H1 (cell line): ENCODE data around the gene NOP16. TPM values are rescaled to one million over a fixed set of nuclear protein-coding genes. Genes with fewer than 3 reads are reported as not detected.

Experiments
- CTCF ChIA-PET: fragments of 300-600 bp; sonication (Branson Sonifier 250); formaldehyde crosslinking; loops from one replicate; lab custom pipeline; 2021; ENCODE audit not compliant: partially characterized antibody; lab: Charles Lee
- POLR2A ChIA-PET: fragments of 300-600 bp; sonication (Branson Sonifier 250); formaldehyde crosslinking; loops from one replicate; lab custom pipeline; 2021; ENCODE audit warnings: inconsistent platforms; ENCODE audit not compliant: partially characterized antibody; lab: Charles Lee
- DNase-seq, 2 experiments: peaks; one replicate each; pipeline versions ENCODE4 v3.0.0 to v3.0.0-alpha.2; 2010 to 2022; ENCODE audit warnings: low spot score in 2 of 2, low read depth in 1 of 2, mixed read lengths in 1 of 2
- FAIRE-seq: peaks from 2 replicates; lab custom pipeline; 2011; peaks lifted over from hg19 to GRCh38; lab: Jason Lieb, UNC
- H2AFZ ChIP-seq: 2 replicates; pipeline ENCODE4 v1.8.1; 2012; ENCODE audit warnings: low read length, inconsistent platforms
- H2AK5ac ChIP-seq: 2 replicates; pipeline ENCODE4 v1.6.1; 2013; ENCODE audit warnings: low read depth, low read length
- H2BK120ac ChIP-seq: replicated peaks from 2 replicates; pipeline ENCODE3; 2013; ENCODE audit warnings: low read depth, low read length, inconsistent platforms
- H2BK12ac ChIP-seq: 2 replicates; pipeline ENCODE4 v1.6.1; 2013; ENCODE audit warnings: low read depth, low read length
- H2BK15ac ChIP-seq: 2 replicates; pipeline ENCODE4 v1.6.1; 2013; ENCODE audit warnings: low read length
- H2BK20ac ChIP-seq: 2 replicates; pipeline ENCODE4 v1.6.1; 2013; ENCODE audit warnings: low read length
- H2BK5ac ChIP-seq: 2 replicates; pipeline ENCODE4 v1.6.1; 2013; ENCODE audit warnings: low read depth, low read length
- H3K14ac ChIP-seq: 2 replicates; pipeline ENCODE4 v1.6.1; 2013; ENCODE audit warnings: inconsistent platforms; ENCODE audit not compliant: insufficient read length
- H3K18ac ChIP-seq: 2 replicates; pipeline ENCODE4 v1.6.1; 2013; ENCODE audit warnings: low read length; ENCODE audit errors: extremely low read depth
- H3K23ac ChIP-seq: 2 replicates; pipeline ENCODE4 v1.6.1; 2013; ENCODE audit warnings: inconsistent platforms; ENCODE audit not compliant: insufficient read length
- H3K23me2 ChIP-seq: 2 replicates; pipeline ENCODE4 v1.6.1; 2013; ENCODE audit warnings: low read depth, low read length
- H3K27ac ChIP-seq: 2 replicates; pipeline ENCODE4 v1.6.1; 2011; ENCODE audit warnings: low read depth, low read length, inconsistent platforms
- H3K27me3 ChIP-seq, 4 experiments: replicated peaks in 1 of 4; 1 replicate in 1 of 4; 2 replicates in 3 of 4; pipeline versions ENCODE4 v1.6.1 to v1.8.1; 2011 to 2013; ENCODE audit warnings: low read length in 3 of 4, mild to moderate bottlenecking in 3 of 4, inconsistent platforms in 2 of 4, mixed read lengths in 2 of 4, moderate library complexity in 1 of 4; ENCODE audit not compliant: control insufficient read depth in 3 of 4, insufficient read depth in 3 of 4; ENCODE audit errors: extremely low read depth in 1 of 4
- H3K36me3 ChIP-seq, 4 experiments: 2 replicates each; pipeline versions ENCODE4 v1.6.1 to v1.8.1; 2011 to 2013; ENCODE audit warnings: mild to moderate bottlenecking in 4 of 4, low read length in 3 of 4, moderate library complexity in 2 of 4, control low read depth in 1 of 4, inconsistent platforms in 1 of 4; ENCODE audit not compliant: insufficient read depth in 4 of 4, control insufficient read depth in 2 of 4
- H3K4ac ChIP-seq: replicated peaks from 2 replicates; pipeline ENCODE3; 2013; ENCODE audit warnings: low read length, low read depth, mixed read lengths, inconsistent platforms; ENCODE audit not compliant: insufficient read length
- H3K4me1 ChIP-seq, 4 experiments: replicated peaks in 1 of 4; 1 replicate in 1 of 4; 2 replicates in 3 of 4; pipeline versions ENCODE4 v1.6.1 to v1.8.1; 2011 to 2013; ENCODE audit warnings: low read length in 3 of 4, inconsistent platforms in 2 of 4, mixed read lengths in 1 of 4; ENCODE audit not compliant: insufficient read depth in 4 of 4, control insufficient read depth in 3 of 4
- H3K4me2 ChIP-seq, 2 experiments: 2 replicates each; pipeline versions ENCODE4 v1.6.1 to v1.8.1; 2011 to 2013; ENCODE audit warnings: low read depth in 2 of 2, low read length in 2 of 2, control low read depth in 1 of 2, inconsistent platforms in 1 of 2, mild to moderate bottlenecking in 1 of 2; ENCODE audit not compliant: insufficient read depth in 1 of 2
- H3K4me3 ChIP-seq, 4 experiments: fragments of 200-600, 300-600 bp in 1 of 4; sonication (generic), shearing (Covaris generic), sonication (Bioruptor Twin) in 1 of 4; 2 replicates each; pipeline versions ENCODE4 v1.5.1 to v1.8.1; 2011 to 2016; ENCODE audit warnings: low read length in 4 of 4, low read depth in 3 of 4, control low read depth in 2 of 4, inconsistent platforms in 2 of 4, mild to moderate bottlenecking in 2 of 4, mixed read lengths in 1 of 4, moderate library complexity in 1 of 4; ENCODE audit not compliant: insufficient read depth in 2 of 4; ENCODE audit errors: extremely low read depth in 1 of 4
- H3K56ac ChIP-seq: replicated peaks from 2 replicates; pipeline ENCODE3; 2013; ENCODE audit warnings: low read depth, mild to moderate bottlenecking, mixed read lengths, low read length, inconsistent platforms; ENCODE audit not compliant: insufficient read length
- H3K79me1 ChIP-seq: 2 replicates; pipeline ENCODE4 v1.6.1; 2013; ENCODE audit warnings: low read depth, low read length, control low read depth
- H3K79me2 ChIP-seq, 2 experiments: 2 replicates each; pipeline versions ENCODE4 v1.6.1 to v1.8.1; 2012 to 2013; ENCODE audit warnings: low read length in 2 of 2, mild to moderate bottlenecking in 2 of 2, inconsistent platforms in 1 of 2; ENCODE audit not compliant: insufficient read depth in 2 of 2, control insufficient read depth in 1 of 2
- H3K9ac ChIP-seq, 4 experiments: replicated peaks in 1 of 4; 1 replicate in 1 of 4; 2 replicates in 3 of 4; pipeline versions ENCODE4 v1.6.1 to v1.8.1; 2011 to 2013; ENCODE audit warnings: low read depth in 3 of 4, low read length in 3 of 4, control low read depth in 2 of 4, mild to moderate bottlenecking in 2 of 4, moderate library complexity in 2 of 4, inconsistent platforms in 1 of 4; ENCODE audit errors: extremely low read depth in 1 of 4
- H3K9me3 ChIP-seq, 2 experiments: 2 replicates each; pipeline versions ENCODE4 v1.6.1 to v1.8.1; 2012 to 2013; ENCODE audit warnings: mild to moderate bottlenecking in 2 of 2, moderate library complexity in 2 of 2, control low read depth in 1 of 2, inconsistent platforms in 1 of 2, low read depth in 1 of 2, low read length in 1 of 2, mixed read lengths in 1 of 2; ENCODE audit not compliant: insufficient read depth in 2 of 2
- H4K20me1 ChIP-seq, 2 experiments: replicated peaks in 1 of 2; 2 replicates each; pipeline versions ENCODE3 to v1.8.1; 2011 to 2013; ENCODE audit warnings: inconsistent platforms in 2 of 2, low read length in 2 of 2, mild to moderate bottlenecking in 1 of 2; ENCODE audit not compliant: insufficient read depth in 2 of 2, control insufficient read depth in 1 of 2
- H4K5ac ChIP-seq: 2 replicates; pipeline ENCODE4 v1.6.1; 2013; ENCODE audit warnings: low read length, low read depth, mixed read lengths, inconsistent platforms; ENCODE audit not compliant: insufficient read length
- H4K8ac ChIP-seq: 2 replicates; pipeline ENCODE4 v1.8.0; 2013; ENCODE audit warnings: mild to moderate bottlenecking, moderate library complexity, low read length, inconsistent platforms; ENCODE audit not compliant: insufficient read depth; ENCODE audit errors: extremely low read depth
- H4K91ac ChIP-seq: replicated peaks from 2 replicates; pipeline ENCODE3; 2013; ENCODE audit warnings: low read length, mixed read lengths, inconsistent platforms; ENCODE audit not compliant: insufficient read length
- CEBPB ChIP-seq: IDR thresholded peaks from 2 replicates; pipeline ENCODE4 v1.6.1; 2012; ENCODE audit warnings: low read depth, low read length
- GABPA ChIP-seq: IDR thresholded peaks from 2 replicates; pipeline ENCODE4 v1.6.1; 2011; ENCODE audit warnings: mild to moderate bottlenecking, low read length, moderate library complexity, borderline replicate concordance; ENCODE audit not compliant: insufficient read depth
- YY1 ChIP-seq: IDR thresholded peaks from 2 replicates; pipeline ENCODE4 v1.6.1; 2011; ENCODE audit warnings: low read depth, mild to moderate bottlenecking, low read length
- WGBS, 2 experiments: shearing (Covaris generic) in 1 of 2; methylation state at CpG; one replicate each; pipeline versions ENCODE4 v1.1.6 to v1.1.7; 2013 to 2015; ENCODE audit warnings: low lambda C conversion rate in 2 of 2, mixed read lengths in 2 of 2, inconsistent platforms in 1 of 2, low coverage in 1 of 2, missing lambda C conversion rate in 1 of 2; ENCODE audit not compliant: insufficient replicate concordance in 2 of 2, insufficient coverage in 1 of 2, insufficient read length in 1 of 2; ENCODE audit errors: extremely low coverage in 1 of 2, missing lambda C conversion rate in 1 of 2; 5-methylcytosine and 5-hydroxymethylcytosine counted together
- polyA plus RNA-seq, 7 experiments: library from polyadenylated mRNA; depleted of rRNA in 3 of 7; stranded (reverse) in 5 of 7; unstranded in 2 of 7; fragments of >200 nt in 5 of 7; fragments of 200-250 nt in 2 of 7; gene quantifications; 1 replicate in 5 of 7; 2 replicates in 1 of 7; 4 replicates in 1 of 7; pipeline versions ENCODE4 v1.2.1 to v1.2.3, GENCODE V29; 2011 to 2013; ENCODE audit warnings: missing spikeins in 2 of 7, mixed read lengths in 2 of 7
- total RNA-seq: library from RNA; stranded (reverse); fragmentation: NEBNext Ultra II Directional; extraction: Animal tissue kit (Norgen Biotek cat#: 25700); gene quantifications from 2 replicates; pipeline ENCODE4 v1.2.1, GENCODE V29; 2021

The NOP16 gene
- total and polyA plus RNA-seq, 2 of the 8 experiments (the other 6 are each of a cell fraction or from before 2014, with no cell fraction given), result 46.9 to 65.2 TPM

- Histone ChIP-seq H4K5ac (no peak overlapping the region), H3K56ac (no peak overlapping the region), H3K14ac (no peak overlapping the region), H4K91ac (no peak overlapping the region), H3K9ac (no peak overlapping the region), H3K23ac (no peak overlapping the region), H4K20me1 (peaks cover 0 to 2% of the 10 kb centered on the region in 2 experiments), H3K79me2 (no peaks in the 10 kb centered on the region), H2BK15ac (no peak overlapping the region), H4K8ac (no peak overlapping the region), H2AK5ac (no peak overlapping the region), H2BK120ac (no peak overlapping the region), H3K23me2 (no peaks in the 10 kb centered on the region; the same call in 1 of the 2 replicates), H2BK12ac (no peak overlapping the region), H3K4ac (no peak overlapping the region), H3K4me2 (no peak overlapping the region), H3K36me3 (0 out of 8 replicates have a peak, but pooled peaks cover 0 to 2% (median 0%) of the 10 kb centered on the region in 4 experiments), H3K4me3 (no peak overlapping the region), H3K79me1 (no peaks in the 10 kb centered on the region), H3K9me3 (no peaks in the 10 kb centered on the region), H3K27me3 (peaks cover 0 to 11% (median 9%) of the 10 kb centered on the region in 4 experiments; a peak in 6 of 7 replicates), H2BK20ac (no peak overlapping the region), H2AFZ (no peak overlapping the region), H2BK5ac (no peak overlapping the region), H3K4me1 (peaks cover 0 to 3% (median 0%) of the 10 kb centered on the region in 4 experiments; a peak in 4 of 7 replicates), H3K27ac (no peak overlapping the region), H3K18ac (no peak overlapping the region)
- POLR2A ChIA-PET, result no interaction called here
- no peak for DNase-seq
- CTCF ChIA-PET, result no interaction called here
- FAIRE-seq, result no peak
- 95% methylated on average over 2 of the region's 2 CpGs; no CpG with 5 or more reads in 1 of the 2 experiments for WGBS, 2 experiments
- TF ChIP-seq CEBPB (no peak), YY1 (no peak), GABPA (no peak)
Measured at GRCh38 chr5:176413255-176413565, 24.8 kb upstream of the NOP16 start.
